ENCODE measurements around the gene FEN1. TPM values are rescaled to one million over a fixed set of nuclear protein-coding genes. Genes with fewer than 3 reads are reported as not detected.
A peak's percentile ranks its signal among the peaks of the same experiment; 100 is the strongest.

FEN1 gene
- total and polyA plus RNA-seq, 2 of the 13 experiments (the other 11 are each of a cell fraction or from before 2014, with no cell fraction given), result 12.4 to 102 TPM

DNA sequence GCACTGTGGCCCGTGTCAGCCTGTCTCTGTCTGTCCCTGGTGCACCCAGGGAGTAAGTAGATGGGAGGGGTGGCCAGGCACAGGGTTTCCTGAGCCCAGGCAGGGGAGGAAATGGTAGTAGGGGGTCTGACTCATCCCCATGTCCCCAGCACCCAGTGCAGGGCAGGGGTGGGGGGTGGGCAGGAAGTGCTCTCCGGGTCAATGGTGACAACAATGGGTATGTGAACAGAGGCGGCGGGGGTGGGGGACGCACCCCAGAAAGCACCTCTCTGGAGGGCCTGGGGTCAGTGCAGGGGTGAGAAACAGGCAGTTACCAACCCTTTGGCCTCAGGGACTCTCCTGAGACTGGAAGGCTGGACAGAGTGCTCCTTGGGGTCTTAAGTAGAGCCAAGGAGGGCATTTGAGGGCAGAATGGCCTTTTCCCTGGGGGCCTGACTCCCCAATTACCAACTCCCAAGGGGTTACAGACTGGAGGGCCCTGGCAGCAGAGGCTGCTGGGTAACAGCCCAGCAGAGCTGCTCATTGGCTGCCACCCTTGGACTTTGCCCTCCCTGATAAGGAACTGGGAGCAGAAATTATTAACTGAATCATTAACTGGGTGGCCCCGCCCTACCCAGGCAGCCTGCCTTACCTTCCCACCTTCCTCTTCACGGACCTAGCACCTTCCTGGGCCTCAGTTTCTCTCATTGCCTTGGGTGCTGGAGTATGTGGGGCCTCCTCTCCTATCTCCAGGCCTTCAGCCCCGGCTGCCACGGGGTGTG is 36.1 kb upstream of the FEN1 start (continued):
- no peak; the same call in 1 of the 2 replicates for TF ChIP-seq ZZZ3 (CRISPR knock-in tag; IDR thresholded peaks at IDR 0.05; ENCODE audit: borderline replicate concordance)
- peak; percentile 48 for TF ChIP-seq BCL6 (CRISPR knock-in tag; IDR thresholded peaks at IDR 0.05)
- TF ChIP-seq, protein P1, sequence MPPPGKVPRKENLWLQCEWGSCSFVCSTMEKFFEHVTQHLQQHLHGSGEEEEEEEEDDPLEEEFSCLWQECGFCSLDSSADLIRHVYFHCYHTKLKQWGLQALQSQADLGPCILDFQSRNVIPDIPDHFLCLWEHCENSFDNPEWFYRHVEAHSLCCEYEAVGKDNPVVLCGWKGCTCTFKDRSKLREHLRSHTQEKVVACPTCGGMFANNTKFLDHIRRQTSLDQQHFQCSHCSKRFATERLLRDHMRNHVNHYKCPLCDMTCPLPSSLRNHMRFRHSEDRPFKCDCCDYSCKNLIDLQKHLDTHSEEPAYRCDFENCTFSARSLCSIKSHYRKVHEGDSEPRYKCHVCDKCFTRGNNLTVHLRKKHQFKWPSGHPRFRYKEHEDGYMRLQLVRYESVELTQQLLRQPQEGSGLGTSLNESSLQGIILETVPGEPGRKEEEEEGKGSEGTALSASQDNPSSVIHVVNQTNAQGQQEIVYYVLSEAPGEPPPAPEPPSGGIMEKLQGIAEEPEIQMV (CRISPR knock-in tag; IDR thresholded peaks at IDR 0.05; ENCODE audit: low read depth), result 0 out of 2 replicates have a peak, but pooled peaks have one; percentile 24
- TF ChIP-seq, protein P2, sequence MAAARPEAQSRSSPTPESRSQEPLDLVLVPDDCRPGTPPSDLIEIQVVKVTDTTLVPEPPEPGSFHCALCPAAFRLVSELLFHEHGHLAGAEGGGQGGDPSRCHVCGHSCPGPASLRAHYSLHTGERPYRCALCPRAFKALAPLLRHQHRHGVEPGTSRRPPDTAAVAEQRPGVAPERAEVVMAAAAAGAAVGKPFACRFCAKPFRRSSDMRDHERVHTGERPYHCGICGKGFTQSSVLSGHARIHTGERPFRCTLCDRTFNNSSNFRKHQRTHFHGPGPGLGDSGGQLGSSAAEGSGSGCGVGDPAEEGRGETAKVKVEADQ (CRISPR knock-in tag; IDR thresholded peaks at IDR 0.05; ENCODE audit: borderline replicate concordance), result peak; percentile 80
- TF ChIP-seq, protein P3, sequence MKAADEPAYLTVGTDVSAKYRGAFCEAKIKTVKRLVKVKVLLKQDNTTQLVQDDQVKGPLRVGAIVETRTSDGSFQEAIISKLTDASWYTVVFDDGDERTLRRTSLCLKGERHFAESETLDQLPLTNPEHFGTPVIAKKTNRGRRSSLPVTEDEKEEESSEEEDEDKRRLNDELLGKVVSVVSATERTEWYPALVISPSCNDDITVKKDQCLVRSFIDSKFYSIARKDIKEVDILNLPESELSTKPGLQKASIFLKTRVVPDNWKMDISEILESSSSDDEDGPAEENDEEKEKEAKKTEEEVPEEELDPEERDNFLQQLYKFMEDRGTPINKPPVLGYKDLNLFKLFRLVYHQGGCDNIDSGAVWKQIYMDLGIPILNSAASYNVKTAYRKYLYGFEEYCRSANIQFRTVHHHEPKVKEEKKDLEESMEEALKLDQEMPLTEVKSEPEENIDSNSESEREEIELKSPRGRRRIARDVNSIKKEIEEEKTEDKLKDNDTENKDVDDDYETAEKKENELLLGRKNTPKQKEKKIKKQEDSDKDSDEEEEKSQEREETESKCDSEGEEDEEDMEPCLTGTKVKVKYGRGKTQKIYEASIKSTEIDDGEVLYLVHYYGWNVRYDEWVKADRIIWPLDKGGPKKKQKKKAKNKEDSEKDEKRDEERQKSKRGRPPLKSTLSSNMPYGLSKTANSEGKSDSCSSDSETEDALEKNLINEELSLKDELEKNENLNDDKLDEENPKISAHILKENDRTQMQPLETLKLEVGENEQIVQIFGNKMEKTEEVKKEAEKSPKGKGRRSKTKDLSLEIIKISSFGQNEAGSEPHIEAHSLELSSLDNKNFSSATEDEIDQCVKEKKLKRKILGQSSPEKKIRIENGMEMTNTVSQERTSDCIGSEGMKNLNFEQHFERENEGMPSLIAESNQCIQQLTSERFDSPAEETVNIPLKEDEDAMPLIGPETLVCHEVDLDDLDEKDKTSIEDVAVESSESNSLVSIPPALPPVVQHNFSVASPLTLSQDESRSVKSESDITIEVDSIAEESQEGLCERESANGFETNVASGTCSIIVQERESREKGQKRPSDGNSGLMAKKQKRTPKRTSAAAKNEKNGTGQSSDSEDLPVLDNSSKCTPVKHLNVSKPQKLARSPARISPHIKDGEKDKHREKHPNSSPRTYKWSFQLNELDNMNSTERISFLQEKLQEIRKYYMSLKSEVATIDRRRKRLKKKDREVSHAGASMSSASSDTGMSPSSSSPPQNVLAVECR (CRISPR knock-in tag; IDR thresholded peaks at IDR 0.05; ENCODE audit: borderline replicate concordance), result peak; percentile 60; the same call in 1 of the 2 replicates
- peak; percentile 48; the same call in 1 of the 2 replicates for TF ChIP-seq KDM5A (IDR thresholded peaks at IDR 0.05; ENCODE audit: borderline replicate concordance, low read length)
- TF ChIP-seq SALL1 (CRISPR knock-in tag; IDR thresholded peaks at IDR 0.05), result peak; percentile 66
- TF ChIP-seq NFYB (CRISPR knock-in tag; IDR thresholded peaks at IDR 0.05), result peak; percentile 83
- no peak for TF ChIP-seq GABPA (IDR thresholded peaks at IDR 0.05; ENCODE audit: low read depth, low read length)
- TF ChIP-seq GABPA (CRISPR knock-in tag; IDR thresholded peaks at IDR 0.05; ENCODE audit: low read depth), result peak; percentile 86
- TF ChIP-seq PITX1 (CRISPR knock-in tag; IDR thresholded peaks at IDR 0.05), result peak; percentile 24; the same call in 1 of the 2 replicates
- TF ChIP-seq ZNF350 (CRISPR knock-in tag; IDR thresholded peaks at IDR 0.05; ENCODE audit: borderline replicate concordance, low read depth), result peak; percentile 67
- TF ChIP-seq, protein P4, sequence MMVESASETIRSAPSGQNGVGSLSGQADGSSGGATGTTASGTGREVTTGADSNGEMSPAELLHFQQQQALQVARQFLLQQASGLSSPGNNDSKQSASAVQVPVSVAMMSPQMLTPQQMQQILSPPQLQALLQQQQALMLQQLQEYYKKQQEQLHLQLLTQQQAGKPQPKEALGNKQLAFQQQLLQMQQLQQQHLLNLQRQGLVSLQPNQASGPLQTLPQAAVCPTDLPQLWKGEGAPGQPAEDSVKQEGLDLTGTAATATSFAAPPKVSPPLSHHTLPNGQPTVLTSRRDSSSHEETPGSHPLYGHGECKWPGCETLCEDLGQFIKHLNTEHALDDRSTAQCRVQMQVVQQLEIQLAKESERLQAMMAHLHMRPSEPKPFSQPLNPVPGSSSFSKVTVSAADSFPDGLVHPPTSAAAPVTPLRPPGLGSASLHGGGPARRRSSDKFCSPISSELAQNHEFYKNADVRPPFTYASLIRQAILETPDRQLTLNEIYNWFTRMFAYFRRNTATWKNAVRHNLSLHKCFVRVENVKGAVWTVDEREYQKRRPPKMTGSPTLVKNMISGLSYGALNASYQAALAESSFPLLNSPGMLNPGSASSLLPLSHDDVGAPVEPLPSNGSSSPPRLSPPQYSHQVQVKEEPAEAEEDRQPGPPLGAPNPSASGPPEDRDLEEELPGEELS (CRISPR knock-in tag; IDR thresholded peaks at IDR 0.05), result peak; percentile 53; the same call in 1 of the 2 replicates
- TF ChIP-seq ZSCAN29 (CRISPR knock-in tag; conservative IDR thresholded peaks at IDR 0.05), result 0 out of 2 replicates have a peak, but pooled peaks have one; percentile 25
- TF ChIP-seq PHF21A (CRISPR knock-in tag; IDR thresholded peaks at IDR 0.05), result peak; percentile 95
- peak; percentile 92 for TF ChIP-seq SATB2 (CRISPR knock-in tag; IDR thresholded peaks at IDR 0.05)
